Prostate gland (tissue), 2 donors: Measurements from ENCODE around the gene KCNAB1. TPM values are rescaled to one million over a fixed set of nuclear protein-coding genes. Genes with fewer than 3 reads are reported as not detected.

Source experiments
- DNase-seq: peaks from one replicate; pipeline ENCODE4 v3.0.0-alpha.2; 2019; ENCODE audit warnings: low spot score
- H3K27ac ChIP-seq, 2 donors: fragments of 200-600 bp; sonication (generic); 2 replicates each; pipeline ENCODE4 v1.5.1; 2017 to 2019
- H3K27me3 ChIP-seq: fragments of 200-600 bp; sonication (generic); replicated peaks from 2 replicates; pipeline ENCODE4 v1.5.1; 2019; ENCODE audit not compliant: insufficient read depth
- H3K36me3 ChIP-seq, 2 donors: fragments of 200-600 bp; sonication (generic); 1 replicate in 1 of 2; 2 replicates in 1 of 2; pipeline versions ENCODE4 v1.5.1 to v1.8.1; 2017 to 2019
- H3K4me1 ChIP-seq: fragments of 200-600 bp; sonication (generic); replicated peaks from 2 replicates; pipeline ENCODE4 v1.5.1; 2019
- H3K4me3 ChIP-seq, 2 donors: fragments of 200-600 bp; sonication (generic); 2 replicates each; pipeline ENCODE4 v1.5.1; 2017 to 2019
- H3K9me3 ChIP-seq: fragments of 200-600 bp; sonication (generic); 2 replicates; pipeline ENCODE4 v1.5.1; 2017
- POLR2A ChIP-seq: fragments of 450-650 bp; IDR thresholded peaks from one replicate; pipeline ENCODE4 v1.6.1; 2016; ENCODE audit warnings: antibody characterized with exemption, mild to moderate bottlenecking
- POLR2AphosphoS5 ChIP-seq: sonication (generic); formaldehyde crosslinking; IDR thresholded peaks from one replicate; pipeline ENCODE4 v1.6.1; 2017; ENCODE audit warnings: antibody characterized with exemption
- WGBS: methylation state at CpG from one replicate; pipeline ENCODE4 v1.1.5; 2018; 5-methylcytosine and 5-hydroxymethylcytosine counted together
- intact Hi-C: fragments of 100-400 bp; cut with DNase I; formaldehyde crosslinking; loops from one replicate; pipeline ENCODE4 v1.14.2; 2022
- total RNA-seq, 2 donors: library from RNA; depleted of rRNA; stranded (reverse); fragments of >200 nt; gene quantifications; one replicate each; pipeline ENCODE4 v1.1.0, GENCODE V29; 2016
- TF ChIP-seq, protein P1 (sequence below), 4 experiments: fragments of 200-600 bp in 2 of 4; fragments of 450-650 bp in 2 of 4; sonication (generic) in 2 of 4; IDR thresholded peaks; 1 replicate in 3 of 4; 2 replicates in 1 of 4; pipeline ENCODE4 v1.5.1; 2016 to 2019; ENCODE audit warnings: antibody characterized with exemption in 4 of 4, mild to moderate bottlenecking in 2 of 4, moderate library complexity in 2 of 4

Gene KCNAB1
- total RNA-seq, 2 donors from 2014 or later: 5.2 to 9.5 TPM

DNA sequence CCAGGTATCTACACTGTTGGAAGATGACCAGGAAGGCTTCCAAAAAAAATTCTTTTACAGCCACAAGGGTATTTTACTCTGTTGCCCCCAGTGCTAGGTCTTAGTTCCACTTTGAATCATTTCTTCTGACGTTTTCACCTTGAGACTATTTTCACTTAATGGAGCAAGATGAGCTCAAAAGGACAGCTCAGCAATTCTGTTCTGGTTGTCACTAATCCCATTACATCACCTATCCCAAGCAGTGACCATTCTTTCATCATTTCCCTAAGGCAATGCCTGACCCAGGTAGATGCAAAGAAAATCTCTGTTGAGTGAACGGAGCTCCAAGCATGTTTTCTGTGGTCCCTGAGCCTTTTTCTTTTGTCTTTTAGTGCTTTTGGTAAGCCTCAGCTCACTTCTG lies 210.0 kb downstream of the KCNAB1 start:
- no peak for TF ChIP-seq POLR2A
- TF ChIP-seq POLR2AphosphoS5: no peak
- TF ChIP-seq, protein P1, sequence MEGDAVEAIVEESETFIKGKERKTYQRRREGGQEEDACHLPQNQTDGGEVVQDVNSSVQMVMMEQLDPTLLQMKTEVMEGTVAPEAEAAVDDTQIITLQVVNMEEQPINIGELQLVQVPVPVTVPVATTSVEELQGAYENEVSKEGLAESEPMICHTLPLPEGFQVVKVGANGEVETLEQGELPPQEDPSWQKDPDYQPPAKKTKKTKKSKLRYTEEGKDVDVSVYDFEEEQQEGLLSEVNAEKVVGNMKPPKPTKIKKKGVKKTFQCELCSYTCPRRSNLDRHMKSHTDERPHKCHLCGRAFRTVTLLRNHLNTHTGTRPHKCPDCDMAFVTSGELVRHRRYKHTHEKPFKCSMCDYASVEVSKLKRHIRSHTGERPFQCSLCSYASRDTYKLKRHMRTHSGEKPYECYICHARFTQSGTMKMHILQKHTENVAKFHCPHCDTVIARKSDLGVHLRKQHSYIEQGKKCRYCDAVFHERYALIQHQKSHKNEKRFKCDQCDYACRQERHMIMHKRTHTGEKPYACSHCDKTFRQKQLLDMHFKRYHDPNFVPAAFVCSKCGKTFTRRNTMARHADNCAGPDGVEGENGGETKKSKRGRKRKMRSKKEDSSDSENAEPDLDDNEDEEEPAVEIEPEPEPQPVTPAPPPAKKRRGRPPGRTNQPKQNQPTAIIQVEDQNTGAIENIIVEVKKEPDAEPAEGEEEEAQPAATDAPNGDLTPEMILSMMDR (IDR thresholded peaks at IDR 0.05): no peak
- intact Hi-C loops: no loop called here
- H3K27ac ChIP-seq: no peak overlapping the region
- DNase-seq: no peak
- H3K36me3 ChIP-seq: no peaks in the 10 kb centered on the region
- no peaks in the 10 kb centered on the region for H3K9me3 ChIP-seq
- no peaks in the 10 kb centered on the region for H3K27me3 ChIP-seq
- no peaks in the 10 kb centered on the region for H3K4me1 ChIP-seq
- no peak overlapping the region for H3K4me3 ChIP-seq
- 85% methylated on average over 2 of the region's 2 CpGs for WGBS

DNA sequence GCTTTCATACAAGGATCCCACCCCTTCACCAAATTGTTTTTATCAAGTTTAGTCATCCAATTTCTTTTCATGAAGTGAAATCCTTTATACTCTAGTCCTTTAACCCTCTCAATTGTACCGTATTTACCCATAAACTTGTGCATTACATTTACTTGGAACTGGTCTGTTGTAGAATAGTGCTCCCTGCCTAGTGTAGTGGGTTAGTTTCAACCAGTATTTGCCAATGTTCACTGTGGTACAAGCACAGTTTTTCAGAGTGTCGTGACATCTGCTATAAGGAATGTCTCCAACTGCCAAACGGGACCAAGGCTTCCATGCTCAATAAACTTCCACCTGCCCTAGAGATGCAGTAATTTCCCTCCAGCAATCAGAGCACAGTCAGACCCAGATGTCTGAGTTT lies 211.9 kb downstream of the KCNAB1 start:
- DNase-seq: no peak
- no peak overlapping the region for H3K4me3 ChIP-seq
- no peaks in the 10 kb centered on the region for H3K9me3 ChIP-seq
- H3K27me3 ChIP-seq: no peaks in the 10 kb centered on the region
- no peak overlapping the region for H3K27ac ChIP-seq
- H3K36me3 ChIP-seq: no peaks in the 10 kb centered on the region
- TF ChIP-seq, protein P1 (IDR thresholded peaks at IDR 0.05): no peak
- TF ChIP-seq POLR2AphosphoS5 (no peak), POLR2A (no peak)
- H3K4me1 ChIP-seq: no peaks in the 10 kb centered on the region
- intact Hi-C loops: no loop called here
- 64% methylated on average over 3 of the region's 3 CpGs for WGBS

DNA sequence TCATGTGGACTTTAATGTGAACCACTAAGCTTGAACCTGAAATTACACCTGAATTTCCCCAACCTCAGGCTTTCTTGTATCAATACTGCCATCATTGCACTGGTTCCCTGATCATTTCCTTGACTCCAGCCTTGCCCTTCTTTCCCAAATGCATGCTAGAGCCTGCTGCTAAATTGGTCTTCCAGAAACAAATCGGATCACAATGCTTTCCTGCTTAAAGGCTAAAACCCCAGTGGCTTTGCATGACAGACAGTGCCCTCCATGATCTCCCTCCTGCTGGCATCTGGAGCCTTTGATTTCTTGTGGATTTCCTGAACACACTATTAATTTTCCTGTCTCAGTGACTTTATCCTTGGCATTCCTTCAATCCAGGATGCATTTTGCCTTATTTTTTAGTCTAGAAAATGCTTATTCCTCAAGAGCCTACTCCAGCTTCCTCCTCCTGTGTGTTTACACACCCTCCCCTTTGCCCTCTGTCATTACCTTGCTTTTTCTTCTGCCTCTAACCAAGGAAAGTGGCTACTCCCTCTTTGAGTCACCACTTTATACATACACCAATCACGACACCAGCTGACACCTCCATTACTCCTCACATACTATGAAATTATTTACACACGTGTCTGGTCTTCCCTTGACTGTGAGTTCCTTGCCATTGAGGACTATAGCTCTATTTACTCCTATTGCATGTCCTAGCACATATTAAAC lies 214.6 kb downstream of the KCNAB1 start:
- WGBS: 41% methylated on average over 3 of the region's 3 CpGs
- no peaks in the 10 kb centered on the region for H3K27me3 ChIP-seq
- no peak overlapping the region for H3K27ac ChIP-seq
- DNase-seq: no peak
- no peaks in the 10 kb centered on the region for H3K4me1 ChIP-seq
- H3K36me3 ChIP-seq: no peaks in the 10 kb centered on the region
- H3K4me3 ChIP-seq: no peak overlapping the region
- no peaks in the 10 kb centered on the region for H3K9me3 ChIP-seq
- intact Hi-C loops: no loop called here
- TF ChIP-seq, protein P1 (IDR thresholded peaks at IDR 0.05): no peak
- TF ChIP-seq POLR2AphosphoS5 (no peak), POLR2A (no peak)

DNA sequence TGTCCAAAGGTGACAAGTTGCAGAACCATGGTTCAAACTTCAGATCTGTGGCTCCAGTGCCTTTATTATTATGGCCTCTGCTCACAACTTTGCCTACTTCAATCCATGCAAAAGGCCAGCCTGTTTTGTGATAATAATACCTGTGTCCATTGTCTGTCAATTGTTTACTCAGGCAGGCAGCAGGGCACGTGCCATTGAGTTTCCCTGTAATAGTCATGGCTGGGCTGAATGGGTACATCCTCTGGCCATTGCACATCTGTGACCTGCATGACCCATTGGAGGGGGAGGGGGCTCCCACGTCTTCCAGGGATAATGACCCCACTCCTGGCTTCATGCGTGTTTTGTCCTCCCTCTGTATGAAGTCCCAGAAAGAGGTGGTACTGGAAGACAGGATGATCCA lies 219.1 kb downstream of the KCNAB1 start:
- Histone ChIP-seq H3K9me3 (no peaks in the 10 kb centered on the region), H3K27ac (no peak overlapping the region), H3K36me3 (no peaks in the 10 kb centered on the region), H3K4me3 (no peak overlapping the region), H3K4me1 (no peaks in the 10 kb centered on the region), H3K27me3 (no peaks in the 10 kb centered on the region)
- intact Hi-C loops: no loop called here
- WGBS: 61% methylated on average over 3 of the region's 3 CpGs
- TF ChIP-seq POLR2A (no peak), POLR2AphosphoS5 (no peak)
- TF ChIP-seq, protein P1 (IDR thresholded peaks at IDR 0.05): no peak
- no peak for DNase-seq

DNA sequence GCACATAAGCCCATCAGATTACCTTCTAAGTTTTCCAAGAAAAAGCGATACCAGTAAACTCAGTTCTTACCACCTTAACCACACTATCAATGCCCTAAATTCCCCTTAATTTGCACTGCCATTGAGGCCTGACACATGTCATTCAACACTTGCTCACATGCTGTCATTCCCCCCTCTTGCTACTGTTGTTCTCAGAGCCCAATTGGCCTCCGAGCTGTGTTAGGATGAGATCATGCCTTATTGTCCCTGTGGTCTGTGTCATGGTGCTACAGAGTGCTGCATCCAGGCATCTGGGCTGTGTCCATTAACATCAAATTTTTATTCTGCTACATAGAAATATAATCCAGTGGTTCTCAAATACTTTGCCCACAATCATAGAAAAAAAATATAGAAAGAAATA lies 221.0 kb downstream of the KCNAB1 start:
- H3K9me3 ChIP-seq: no peaks in the 10 kb centered on the region
- H3K27me3 ChIP-seq: no peaks in the 10 kb centered on the region
- DNase-seq: no peak
- no peak for TF ChIP-seq POLR2A
- TF ChIP-seq, protein P1 (IDR thresholded peaks at IDR 0.05): no peak
- no peak for TF ChIP-seq POLR2AphosphoS5
- no peaks in the 10 kb centered on the region for H3K36me3 ChIP-seq
- intact Hi-C loops: no loop called here
- no peaks in the 10 kb centered on the region for H3K4me1 ChIP-seq
- 92% methylated on average over 2 of the region's 2 CpGs for WGBS
- no peak overlapping the region for H3K27ac ChIP-seq
- no peak overlapping the region for H3K4me3 ChIP-seq
